K562 (cell line): ENCODE measurements around the gene R3HDM1. TPM values are rescaled to one million over a fixed set of nuclear protein-coding genes. Genes with fewer than 3 reads are reported as not detected.

Experiments
- ATAC-seq: fragments of 200-7000 bp; cut with Tn5 transposase; 3 replicates; pipeline ENCODE4 v1.9.1; 2020; ENCODE audit warnings: moderate library complexity
- BruUV-seq: library from RNA; stranded (reverse); fragments of 400-500 nt; replicated peaks from 2 replicates; lab custom pipeline; 2021; lab: Mats Ljungman, UMichigan
- CTCF ChIA-PET: fragments of 300-600 bp; formaldehyde crosslinking; extraction: SDS; loops from one replicate; lab custom pipeline; 2021; ENCODE audit warnings: low intra/inter-chr PET ratio; lab: Yijun Ruan, JAX
- POLR2A ChIA-PET: fragments of 300-600, 350-650 bp; sonication (Branson Sonifier 250); formaldehyde crosslinking; extraction: SDS; loops from one replicate; lab custom pipeline; 2021; ENCODE audit warnings: antibody characterized with exemption, inconsistent platforms; lab: Yijun Ruan, JAX
- DNase-seq, 4 experiments: peaks; one replicate each; pipeline versions ENCODE4 v3.0.0 to v3.0.0-alpha.2; 2011 to 2018; ENCODE audit warnings: low spot score in 3 of 4, mixed read lengths in 3 of 4; ENCODE audit errors: extremely low read depth in 1 of 4
- FAIRE-seq: peaks from 2 replicates; lab custom pipeline; 2011; peaks lifted over from hg19 to GRCh38; lab: Jason Lieb, UNC
- H2AFZ ChIP-seq: 2 replicates; pipeline ENCODE4 v1.6.0; 2011; ENCODE audit warnings: low read depth, low read length, control low read depth, inconsistent platforms
- H3K27ac ChIP-seq: fragments of 200-600 bp; 3 replicates; pipeline ENCODE4 v1.8.0; 2011; ENCODE audit warnings: low read depth, mild to moderate bottlenecking, control low read depth, inconsistent platforms, low read length, moderate library complexity, mixed read lengths; ENCODE audit errors: extremely low read depth
- H3K27me3 ChIP-seq, 2 experiments: fragments of 300-600 bp in 1 of 2; 2 replicates in 1 of 2; 3 replicates in 1 of 2; pipeline versions ENCODE4 v1.6.0 to v1.8.0; 2011; ENCODE audit warnings: inconsistent platforms in 2 of 2, low read length in 2 of 2, mild to moderate bottlenecking in 1 of 2, mixed read lengths in 1 of 2, moderate library complexity in 1 of 2; ENCODE audit not compliant: control insufficient read depth in 2 of 2, insufficient read depth in 2 of 2
- H3K36me3 ChIP-seq: fragments of 300-600 bp; 3 replicates; pipeline ENCODE4 v1.8.0; 2011; ENCODE audit warnings: mild to moderate bottlenecking, low read length, inconsistent platforms; ENCODE audit not compliant: control insufficient read depth, insufficient read depth
- H3K4me1 ChIP-seq, 2 experiments: fragments of 200-600 bp in 1 of 2; replicated peaks in 1 of 2; 2 replicates in 1 of 2; 3 replicates in 1 of 2; pipeline versions ENCODE4 v1.5.1 to v1.8.0; 2011; ENCODE audit warnings: inconsistent platforms in 2 of 2, low read length in 2 of 2, mild to moderate bottlenecking in 1 of 2, mixed read lengths in 1 of 2, moderate library complexity in 1 of 2; ENCODE audit not compliant: control insufficient read depth in 2 of 2, insufficient read depth in 2 of 2
- H3K4me2 ChIP-seq: 2 replicates; pipeline ENCODE4 v1.6.1; 2011; ENCODE audit warnings: low read length, control low read depth, inconsistent platforms, mixed read lengths; ENCODE audit not compliant: insufficient read depth
- H3K4me3 ChIP-seq: fragments of 200-600 bp; sonication (generic), shearing (Covaris generic); 2 replicates; pipeline ENCODE4 v1.5.1; 2016; ENCODE audit warnings: control low read depth, inconsistent platforms
- H3K79me2 ChIP-seq: fragments of 200-600 bp; 3 replicates; pipeline ENCODE4 v1.8.0; 2011; ENCODE audit warnings: low read length, inconsistent platforms; ENCODE audit not compliant: control insufficient read depth, insufficient read depth
- H3K9ac ChIP-seq, 2 experiments: 2 replicates each; pipeline versions ENCODE4 v1.6.0 to v1.6.1; 2011; ENCODE audit warnings: low read depth in 2 of 2, low read length in 2 of 2, control low read depth in 1 of 2, inconsistent platforms in 1 of 2, mild to moderate bottlenecking in 1 of 2, mixed read lengths in 1 of 2; ENCODE audit not compliant: insufficient read depth in 1 of 2
- H3K9me1 ChIP-seq: one replicate; pipeline ENCODE4 v1.6.0; 2011; ENCODE audit warnings: inconsistent platforms, mild to moderate bottlenecking, low read length, moderate library complexity; ENCODE audit not compliant: control insufficient read depth, insufficient read depth
- H3K9me3 ChIP-seq: replicated peaks from 2 replicates; pipeline ENCODE4 v1.5.1; 2011; ENCODE audit warnings: low read depth, low read length, inconsistent platforms; ENCODE audit not compliant: control insufficient read depth, insufficient read depth
- H4K20me1 ChIP-seq: replicated peaks from 2 replicates; pipeline ENCODE4 v1.6.1; 2011; ENCODE audit warnings: low read length, inconsistent platforms, mixed read lengths; ENCODE audit not compliant: control insufficient read depth, insufficient read depth
- CBFA2T3 ChIP-seq: fragments of 450-650 bp; IDR thresholded peaks from 2 replicates; pipeline ENCODE4 v1.6.1; 2017
- CREBBP ChIP-seq: IDR thresholded peaks from one replicate; pipeline ENCODE4 v1.6.1; 2012; ENCODE audit warnings: low read depth, mild to moderate bottlenecking, control low read depth, inconsistent platforms, low read length
- GATAD2B ChIP-seq: fragments of 450-650 bp; IDR thresholded peaks from 2 replicates; pipeline ENCODE4 v1.6.1; 2017; ENCODE audit warnings: mild to moderate bottlenecking, borderline replicate concordance
- GTF2F1 ChIP-seq: IDR thresholded peaks from 2 replicates; pipeline ENCODE4 v1.6.1; 2011; ENCODE audit warnings: low read depth, low read length, improper control_type of control experiment
- RBM22 ChIP-seq: fragments of 200-400 bp; formaldehyde crosslinking; IDR thresholded peaks from 2 replicates; pipeline ENCODE4 v1.6.1; 2018; ENCODE audit warnings: low read length, low read depth; ENCODE audit not compliant: poor library complexity, severe bottlenecking
- TARDBP ChIP-seq: fragments of 450-650 bp; IDR thresholded peaks from 2 replicates; pipeline ENCODE4 v1.6.1; 2016
- THRAP3 ChIP-seq: fragments of 450-650 bp; IDR thresholded peaks from 2 replicates; pipeline ENCODE4 v1.6.1; 2016; ENCODE audit warnings: mild to moderate bottlenecking, inconsistent platforms, borderline replicate concordance
- ZKSCAN3 ChIP-seq: fragments of 250-450 bp; sonication (Bioruptor Pico); IDR thresholded peaks from 2 replicates; pipeline ENCODE4 v1.4.0; 2020
- ZNF282 ChIP-seq: sonication (generic); formaldehyde crosslinking; IDR thresholded peaks from 2 replicates; pipeline ENCODE4 v1.8.1; 2023; ENCODE audit warnings: missing genetic modification reagents
- ZNF780A ChIP-seq: fragments of 250-450 bp; sonication (Bioruptor Pico); IDR thresholded peaks from 2 replicates; pipeline ENCODE4 v1.5.0; 2021; ENCODE audit warnings: mild to moderate bottlenecking
- WGBS: fragments of 100-300 bp; shearing (Covaris generic); methylation state at CpG from one replicate; pipeline ENCODE4 v1.1.6; 2016; ENCODE audit warnings: low coverage, mixed read lengths; ENCODE audit not compliant: insufficient coverage; ENCODE audit errors: missing lambda C conversion rate; 5-methylcytosine and 5-hydroxymethylcytosine counted together
- in situ Hi-C: fragments of 300-500 bp; cut with MboI; formaldehyde crosslinking; loops from 4 replicates; pipeline ENCODE4 v1.15.0; 2018; ENCODE audit warnings: inconsistent platforms, mixed read lengths
- intact Hi-C: fragments of 100-400 bp; cut with micrococcal nuclease; formaldehyde crosslinking; loops from 2 replicates; pipeline ENCODE4 v1.14.2; 2022
- polyA plus RNA-seq, 8 experiments: library from polyadenylated mRNA; depleted of rRNA in 4 of 8; stranded (reverse) in 5 of 8; unstranded in 3 of 8; fragments of >200 nt; fragmentation: Nextera tagmentation in 2 of 8; fragmentation: Illumina TruSeq in 1 of 8; extraction: Ambion mirVana in 2 of 8; extraction: Trizol in 1 of 8; gene quantifications; 2 replicates each; pipeline versions ENCODE4 v1.2.1 to v1.2.3, GENCODE V29; 2011 to 2014; ENCODE audit warnings: inconsistent platforms in 1 of 8, missing spikeins in 1 of 8
- total RNA-seq, 7 experiments: library from RNA; depleted of rRNA in 6 of 7; stranded (reverse); fragments of >200 nt in 6 of 7; fragmentation: Illumina TruSeq in 2 of 7; extraction: Trizol in 2 of 7; gene quantifications; 2 replicates each; pipeline versions ENCODE4 v1.2.1 to v1.2.3, GENCODE V29; 2011 to 2021; ENCODE audit warnings: low replicate concordance in 1 of 7
- TF ChIP-seq, protein P1 (sequence below), 2 experiments: fragments of 450-650 bp in 1 of 2; IDR thresholded peaks; 2 replicates each; pipeline ENCODE4 v1.6.1; 2011 to 2017; ENCODE audit warnings: low read depth in 2 of 2, antibody characterized with exemption in 1 of 2, borderline replicate concordance in 1 of 2, low read length in 1 of 2, mild to moderate bottlenecking in 1 of 2, mixed read lengths in 1 of 2; ENCODE audit not compliant: control insufficient read depth in 1 of 2
- TF ChIP-seq, protein P2 (sequence below): sonication (generic); formaldehyde crosslinking; IDR thresholded peaks from 2 replicates; pipeline ENCODE4 v1.8.0; 2022; ENCODE audit warnings: missing genetic modification reagents, mild to moderate bottlenecking, borderline replicate concordance
- TF ChIP-seq, protein P3 (sequence below): sonication (generic); formaldehyde crosslinking; IDR thresholded peaks from 2 replicates; pipeline ENCODE4 v1.8.0; 2022; ENCODE audit warnings: missing genetic modification reagents, mild to moderate bottlenecking, moderate library complexity, borderline replicate concordance
- TF ChIP-seq, protein P4 (sequence below): fragments of 250-450 bp; sonication (Bioruptor Pico); IDR thresholded peaks from 2 replicates; pipeline ENCODE4 v1.8.0; 2022; ENCODE audit warnings: inconsistent platforms, mild to moderate bottlenecking, moderate library complexity, borderline replicate concordance

The R3HDM1 gene
- total and polyA plus RNA-seq, 9 of the 15 experiments (the other 6 are each of a cell fraction or from before 2014, with no cell fraction given): 12.4 to 89.4 (median 31.0) TPM

DNA sequence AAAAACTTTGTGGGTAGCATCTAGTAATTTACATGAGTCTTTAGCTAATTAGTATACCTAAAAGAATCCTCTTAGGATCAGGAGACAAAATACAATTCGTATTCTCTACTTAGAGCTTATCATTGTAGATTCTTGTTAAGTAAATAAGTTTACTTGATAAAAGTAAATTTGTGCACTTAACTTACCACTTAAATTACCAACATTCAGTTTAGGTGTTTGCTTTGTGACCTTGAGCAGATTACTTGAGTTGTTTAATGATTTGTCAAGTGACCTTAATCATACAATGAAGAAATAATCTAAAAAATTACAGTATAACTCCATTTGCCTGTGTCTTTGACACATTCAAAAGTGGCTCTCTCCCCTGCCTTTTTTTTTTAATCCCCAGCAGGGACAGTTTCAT lies 143.2 kb downstream of the R3HDM1 start:
- Histone ChIP-seq H3K9me3 (no peaks in the 10 kb centered on the region), H3K9me1 (no peaks in the 10 kb centered on the region), H3K79me2 (no peaks in the 10 kb centered on the region), H4K20me1 (no peaks in the 10 kb centered on the region), H3K36me3 (peaks cover 42% of the 10 kb centered on the region), H2AFZ (no peak overlapping the region), H3K4me3 (no peak overlapping the region), H3K9ac (no peak overlapping the region), H3K27me3 (no peaks in the 10 kb centered on the region), H3K4me2 (no peak overlapping the region), H3K4me1 (no peaks in the 10 kb centered on the region), H3K27ac (no peak overlapping the region)
- no TSS peak for BruUV-seq
- FAIRE-seq (no peak), ATAC-seq (no peak), DNase-seq (no peak)
- WGBS: 67% methylated on average over 1 of the region's 1 CpG
- intact Hi-C loops: no loop called here
- in situ Hi-C loops: no loop called here
- CTCF ChIA-PET: no interaction called here
- POLR2A ChIA-PET: no interaction called here
- TF ChIP-seq, protein P1, sequence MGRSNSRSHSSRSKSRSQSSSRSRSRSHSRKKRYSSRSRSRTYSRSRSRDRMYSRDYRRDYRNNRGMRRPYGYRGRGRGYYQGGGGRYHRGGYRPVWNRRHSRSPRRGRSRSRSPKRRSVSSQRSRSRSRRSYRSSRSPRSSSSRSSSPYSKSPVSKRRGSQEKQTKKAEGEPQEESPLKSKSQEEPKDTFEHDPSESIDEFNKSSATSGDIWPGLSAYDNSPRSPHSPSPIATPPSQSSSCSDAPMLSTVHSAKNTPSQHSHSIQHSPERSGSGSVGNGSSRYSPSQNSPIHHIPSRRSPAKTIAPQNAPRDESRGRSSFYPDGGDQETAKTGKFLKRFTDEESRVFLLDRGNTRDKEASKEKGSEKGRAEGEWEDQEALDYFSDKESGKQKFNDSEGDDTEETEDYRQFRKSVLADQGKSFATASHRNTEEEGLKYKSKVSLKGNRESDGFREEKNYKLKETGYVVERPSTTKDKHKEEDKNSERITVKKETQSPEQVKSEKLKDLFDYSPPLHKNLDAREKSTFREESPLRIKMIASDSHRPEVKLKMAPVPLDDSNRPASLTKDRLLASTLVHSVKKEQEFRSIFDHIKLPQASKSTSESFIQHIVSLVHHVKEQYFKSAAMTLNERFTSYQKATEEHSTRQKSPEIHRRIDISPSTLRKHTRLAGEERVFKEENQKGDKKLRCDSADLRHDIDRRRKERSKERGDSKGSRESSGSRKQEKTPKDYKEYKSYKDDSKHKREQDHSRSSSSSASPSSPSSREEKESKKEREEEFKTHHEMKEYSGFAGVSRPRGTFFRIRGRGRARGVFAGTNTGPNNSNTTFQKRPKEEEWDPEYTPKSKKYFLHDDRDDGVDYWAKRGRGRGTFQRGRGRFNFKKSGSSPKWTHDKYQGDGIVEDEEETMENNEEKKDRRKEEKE (IDR thresholded peaks at IDR 0.05; ENCODE audit: borderline replicate concordance in 1 of 2, control insufficient read depth in 1 of 2, low read depth in 2 of 2, low read length in 1 of 2): no peak
- no peak for TF ChIP-seq ZNF780A (CRISPR knock-in tag)
- no peak for TF ChIP-seq GATAD2B
- TF ChIP-seq CBFA2T3: no peak
- TF ChIP-seq TARDBP: no peak
- TF ChIP-seq CREBBP: no peak
- no peak for TF ChIP-seq RBM22
- TF ChIP-seq, protein P2, sequence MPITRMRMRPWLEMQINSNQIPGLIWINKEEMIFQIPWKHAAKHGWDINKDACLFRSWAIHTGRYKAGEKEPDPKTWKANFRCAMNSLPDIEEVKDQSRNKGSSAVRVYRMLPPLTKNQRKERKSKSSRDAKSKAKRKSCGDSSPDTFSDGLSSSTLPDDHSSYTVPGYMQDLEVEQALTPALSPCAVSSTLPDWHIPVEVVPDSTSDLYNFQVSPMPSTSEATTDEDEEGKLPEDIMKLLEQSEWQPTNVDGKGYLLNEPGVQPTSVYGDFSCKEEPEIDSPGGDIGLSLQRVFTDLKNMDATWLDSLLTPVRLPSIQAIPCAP: no peak
- no peak for TF ChIP-seq ZNF282
- TF ChIP-seq GTF2F1: no peak
- TF ChIP-seq THRAP3: no peak
- TF ChIP-seq ZKSCAN3 (CRISPR knock-in tag): no peak
- TF ChIP-seq, protein P3, sequence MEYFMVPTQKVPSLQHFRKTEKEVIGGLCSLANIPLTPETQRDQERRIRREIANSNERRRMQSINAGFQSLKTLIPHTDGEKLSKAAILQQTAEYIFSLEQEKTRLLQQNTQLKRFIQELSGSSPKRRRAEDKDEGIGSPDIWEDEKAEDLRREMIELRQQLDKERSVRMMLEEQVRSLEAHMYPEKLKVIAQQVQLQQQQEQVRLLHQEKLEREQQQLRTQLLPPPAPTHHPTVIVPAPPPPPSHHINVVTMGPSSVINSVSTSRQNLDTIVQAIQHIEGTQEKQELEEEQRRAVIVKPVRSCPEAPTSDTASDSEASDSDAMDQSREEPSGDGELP (CRISPR knock-in tag): no peak
- TF ChIP-seq, protein P4, sequence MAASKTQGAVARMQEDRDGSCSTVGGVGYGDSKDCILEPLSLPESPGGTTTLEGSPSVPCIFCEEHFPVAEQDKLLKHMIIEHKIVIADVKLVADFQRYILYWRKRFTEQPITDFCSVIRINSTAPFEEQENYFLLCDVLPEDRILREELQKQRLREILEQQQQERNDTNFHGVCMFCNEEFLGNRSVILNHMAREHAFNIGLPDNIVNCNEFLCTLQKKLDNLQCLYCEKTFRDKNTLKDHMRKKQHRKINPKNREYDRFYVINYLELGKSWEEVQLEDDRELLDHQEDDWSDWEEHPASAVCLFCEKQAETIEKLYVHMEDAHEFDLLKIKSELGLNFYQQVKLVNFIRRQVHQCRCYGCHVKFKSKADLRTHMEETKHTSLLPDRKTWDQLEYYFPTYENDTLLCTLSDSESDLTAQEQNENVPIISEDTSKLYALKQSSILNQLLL (CRISPR knock-in tag): no peak
